NT2/D1 (cell line): Measurements from ENCODE around the gene GLIS1.

Source experiments
- SUZ12 ChIP-seq: IDR thresholded peaks from 2 replicates; pipeline ENCODE4 v1.6.1; 2011; ENCODE audit not compliant: insufficient read length, insufficient read depth; ENCODE audit errors: extremely low read depth
- YY1 ChIP-seq: IDR thresholded peaks from 2 replicates; pipeline ENCODE4 v1.6.1; 2011; ENCODE audit not compliant: insufficient read length, insufficient read depth
- ZNF274 ChIP-seq: IDR thresholded peaks from 2 replicates; pipeline ENCODE4 v1.6.1; 2011; ENCODE audit warnings: mild to moderate bottlenecking, low read depth, low read length

GRCh38 chr1:53485478-53486394 is 253.2 kb downstream of the GLIS1 start:
- no peak for TF ChIP-seq ZNF274
- no peak for TF ChIP-seq YY1
- no peak for TF ChIP-seq SUZ12
